Choroid plexus epithelial cell (primary cell): Measurements from ENCODE around the gene ECM2.

Source experiments
- DNase-seq: peaks from one replicate; pipeline ENCODE4 v3.0.0-alpha.2; 2010; ENCODE audit warnings: low read depth
- H3K4me3 ChIP-seq: 2 replicates; pipeline ENCODE4 v1.5.1; 2011; ENCODE audit warnings: low read depth, mild to moderate bottlenecking, control low read depth, low read length, moderate library complexity
- TF ChIP-seq, protein P1 (sequence below): conservative IDR thresholded peaks from 2 replicates; pipeline ENCODE4 v1.5.1; 2011; ENCODE audit warnings: low read depth, mild to moderate bottlenecking, control low read depth, inconsistent platforms, low read length, moderate library complexity

Gene ECM2

DNA sequence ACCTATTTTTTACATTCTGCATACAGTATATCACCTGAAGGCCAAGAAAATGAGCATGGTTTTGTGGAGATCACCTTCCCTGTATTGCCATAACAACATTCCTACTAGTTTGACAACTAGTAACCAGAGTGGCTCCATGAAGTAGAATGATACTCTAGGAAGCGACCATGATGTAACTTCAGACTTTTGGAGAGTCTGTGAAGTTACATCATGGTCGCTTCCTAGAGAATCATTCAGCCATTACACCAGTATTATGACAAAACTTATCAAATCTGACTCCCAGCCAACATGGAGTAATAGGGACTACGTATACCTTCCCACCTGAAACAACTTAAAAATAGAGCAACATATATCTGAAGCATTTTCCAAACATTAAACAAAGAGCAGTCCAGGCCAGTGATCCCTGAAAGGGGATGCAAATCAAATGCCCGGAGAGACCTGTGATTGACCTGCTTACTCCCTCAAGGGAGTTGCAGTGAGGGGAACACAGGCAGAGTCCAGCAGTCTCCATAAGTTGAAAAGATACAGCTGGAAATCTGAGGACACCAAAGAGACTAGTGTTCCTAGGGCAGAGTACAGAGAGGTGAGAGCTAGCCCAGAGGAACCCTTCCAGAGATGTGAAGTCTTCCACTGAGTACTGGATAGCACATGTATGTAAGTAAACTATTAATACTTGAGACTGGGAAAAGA, 7.8 kb downstream of the ECM2 start:
- TF ChIP-seq, protein P1, sequence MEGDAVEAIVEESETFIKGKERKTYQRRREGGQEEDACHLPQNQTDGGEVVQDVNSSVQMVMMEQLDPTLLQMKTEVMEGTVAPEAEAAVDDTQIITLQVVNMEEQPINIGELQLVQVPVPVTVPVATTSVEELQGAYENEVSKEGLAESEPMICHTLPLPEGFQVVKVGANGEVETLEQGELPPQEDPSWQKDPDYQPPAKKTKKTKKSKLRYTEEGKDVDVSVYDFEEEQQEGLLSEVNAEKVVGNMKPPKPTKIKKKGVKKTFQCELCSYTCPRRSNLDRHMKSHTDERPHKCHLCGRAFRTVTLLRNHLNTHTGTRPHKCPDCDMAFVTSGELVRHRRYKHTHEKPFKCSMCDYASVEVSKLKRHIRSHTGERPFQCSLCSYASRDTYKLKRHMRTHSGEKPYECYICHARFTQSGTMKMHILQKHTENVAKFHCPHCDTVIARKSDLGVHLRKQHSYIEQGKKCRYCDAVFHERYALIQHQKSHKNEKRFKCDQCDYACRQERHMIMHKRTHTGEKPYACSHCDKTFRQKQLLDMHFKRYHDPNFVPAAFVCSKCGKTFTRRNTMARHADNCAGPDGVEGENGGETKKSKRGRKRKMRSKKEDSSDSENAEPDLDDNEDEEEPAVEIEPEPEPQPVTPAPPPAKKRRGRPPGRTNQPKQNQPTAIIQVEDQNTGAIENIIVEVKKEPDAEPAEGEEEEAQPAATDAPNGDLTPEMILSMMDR: no peak
- no peak overlapping the region for H3K4me3 ChIP-seq
- no peak for DNase-seq

DNA sequence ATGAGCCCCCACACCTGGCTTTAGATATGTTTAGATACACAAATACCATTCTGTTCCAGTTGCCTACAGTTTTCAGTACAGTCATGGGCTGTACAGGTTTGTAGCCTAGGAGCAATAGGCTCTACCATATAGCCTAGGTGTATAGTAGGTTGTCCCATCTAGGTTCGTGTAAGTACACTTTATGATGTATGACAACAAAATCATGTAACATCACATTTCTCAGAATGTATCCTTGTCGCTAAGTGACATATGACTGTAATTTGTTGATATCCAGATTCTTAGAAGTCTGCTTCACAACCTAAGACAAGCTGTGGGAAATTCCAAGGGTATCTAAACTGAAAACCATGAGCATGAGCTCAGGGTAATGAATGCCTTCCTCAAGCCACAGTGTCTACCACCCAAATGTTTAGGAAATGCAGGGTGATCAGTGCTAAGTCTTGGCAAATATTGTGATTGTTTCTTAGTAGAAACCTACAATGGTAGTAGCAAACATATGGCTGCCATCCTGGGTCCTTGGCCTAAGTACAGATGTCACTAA, 8.4 kb downstream of the ECM2 start:
- TF ChIP-seq, protein P1: no peak
- no peak overlapping the region for H3K4me3 ChIP-seq
- no peak for DNase-seq

DNA sequence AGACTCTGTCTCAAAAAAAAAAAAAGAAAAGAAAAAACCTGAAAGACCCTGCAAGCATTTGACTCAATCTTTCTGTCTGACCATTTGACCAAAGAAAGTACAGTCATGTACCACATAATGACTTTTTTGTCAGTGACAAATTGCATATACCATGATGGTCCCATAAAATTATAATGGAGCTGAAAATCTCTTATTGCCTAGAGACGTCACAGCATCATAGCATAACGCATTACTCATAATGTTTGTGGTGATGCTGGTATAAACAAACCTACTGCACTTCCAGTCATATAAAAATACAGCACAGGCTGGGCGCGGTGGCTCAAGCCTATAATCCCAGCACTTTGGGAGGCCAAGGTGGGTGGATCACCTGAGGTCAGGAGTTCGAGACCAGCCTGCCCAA, 10.5 kb downstream of the ECM2 start:
- no peak for DNase-seq
- no peak overlapping the region for H3K4me3 ChIP-seq
- TF ChIP-seq, protein P1: no peak

DNA sequence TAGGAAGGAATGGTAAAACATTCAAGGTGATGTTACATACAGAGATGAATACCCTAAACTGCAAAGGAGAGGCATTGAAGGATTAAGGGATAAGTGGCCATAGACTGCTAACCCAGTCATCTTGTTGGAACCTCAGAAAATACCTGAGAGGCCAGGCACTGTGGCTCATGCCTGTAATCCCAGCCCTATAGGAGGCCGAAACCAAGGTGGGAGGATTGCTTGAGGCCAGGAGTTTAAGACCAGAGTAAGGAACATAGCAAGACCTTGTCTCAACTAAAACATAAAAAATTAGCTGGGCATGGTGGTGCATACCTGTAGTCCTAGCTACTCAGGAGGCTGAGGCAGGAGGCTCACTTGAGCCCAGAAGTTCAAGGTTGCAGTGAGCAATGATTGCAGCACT, 10.9 kb downstream of the ECM2 start:
- no peak overlapping the region for H3K4me3 ChIP-seq
- TF ChIP-seq, protein P1: no peak
- no peak for DNase-seq

DNA sequence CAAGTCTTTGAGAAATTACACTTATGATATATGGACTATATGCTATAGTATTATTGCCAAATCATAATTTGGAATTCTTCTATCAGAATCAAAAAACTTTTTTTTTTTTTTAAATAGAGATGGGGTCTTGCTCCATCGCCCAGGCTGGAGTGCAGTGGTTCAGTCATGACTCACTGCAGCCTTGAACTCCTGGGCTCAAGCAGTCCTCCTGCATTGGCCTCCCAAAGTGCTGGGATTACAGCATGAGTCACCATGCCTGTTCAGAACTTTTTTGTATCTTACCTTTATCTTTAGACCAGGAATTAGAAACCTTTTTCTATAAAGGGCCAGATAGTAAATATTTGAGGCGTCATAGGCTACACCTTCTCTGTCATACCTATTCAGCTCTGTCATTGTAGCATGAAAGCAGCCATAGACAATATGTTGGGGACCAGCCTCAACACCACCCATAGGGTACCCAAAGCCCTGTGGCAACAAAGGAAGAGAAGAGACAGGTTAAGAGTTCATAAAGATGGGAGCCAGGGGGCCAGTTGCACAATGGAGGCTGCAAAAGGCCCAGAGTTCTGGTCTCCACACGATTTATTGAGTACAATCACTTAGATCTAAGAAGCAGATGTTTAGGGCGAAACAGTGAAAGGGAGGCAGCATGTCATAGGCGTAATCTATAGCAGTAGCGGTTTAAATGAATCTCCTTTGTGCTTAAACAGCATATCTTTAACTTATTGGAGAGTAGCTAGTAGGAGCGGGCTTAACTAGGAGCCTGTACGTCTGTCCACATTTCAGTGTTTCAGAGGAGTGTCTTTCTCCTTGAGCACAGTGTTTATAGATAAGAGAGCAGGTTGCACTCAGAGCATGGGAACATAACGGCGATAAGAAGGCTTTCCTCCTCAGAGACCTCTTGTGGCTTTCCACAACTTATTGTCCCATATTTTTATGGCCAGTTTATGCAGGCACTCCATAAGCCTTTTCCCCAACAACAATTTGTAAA, 12.5 kb downstream of the ECM2 start:
- TF ChIP-seq, protein P1: no peak
- H3K4me3 ChIP-seq: no peak overlapping the region
- DNase-seq: no peak

DNA sequence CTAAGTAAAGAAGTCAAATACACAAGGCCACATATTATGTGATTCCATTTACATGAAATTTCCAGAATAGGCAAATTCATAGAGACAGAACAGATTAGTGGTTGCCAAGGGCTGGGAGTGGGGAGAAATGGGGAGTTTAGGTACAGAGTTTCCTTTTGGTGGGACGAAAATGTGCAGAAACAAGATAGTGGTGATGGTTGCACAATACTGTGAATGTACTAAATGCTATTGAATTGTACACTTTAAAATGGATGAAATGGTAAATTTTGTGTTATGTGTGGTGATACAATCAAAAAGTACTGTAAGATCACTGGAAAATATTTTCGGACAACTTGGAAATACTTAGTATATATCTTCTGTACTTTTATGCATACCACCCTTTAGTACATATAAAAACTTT, 15.0 kb downstream of the ECM2 start:
- TF ChIP-seq, protein P1: no peak
- H3K4me3 ChIP-seq: no peak overlapping the region
- no peak for DNase-seq
